ENCODE data around the gene COL6A1. TPM values are rescaled to one million over a fixed set of nuclear protein-coding genes. Genes with fewer than 3 reads are reported as not detected.

COL6A1 gene
- total RNA-seq, 1 experiment from 2014 or later: 221 TPM

DNA sequence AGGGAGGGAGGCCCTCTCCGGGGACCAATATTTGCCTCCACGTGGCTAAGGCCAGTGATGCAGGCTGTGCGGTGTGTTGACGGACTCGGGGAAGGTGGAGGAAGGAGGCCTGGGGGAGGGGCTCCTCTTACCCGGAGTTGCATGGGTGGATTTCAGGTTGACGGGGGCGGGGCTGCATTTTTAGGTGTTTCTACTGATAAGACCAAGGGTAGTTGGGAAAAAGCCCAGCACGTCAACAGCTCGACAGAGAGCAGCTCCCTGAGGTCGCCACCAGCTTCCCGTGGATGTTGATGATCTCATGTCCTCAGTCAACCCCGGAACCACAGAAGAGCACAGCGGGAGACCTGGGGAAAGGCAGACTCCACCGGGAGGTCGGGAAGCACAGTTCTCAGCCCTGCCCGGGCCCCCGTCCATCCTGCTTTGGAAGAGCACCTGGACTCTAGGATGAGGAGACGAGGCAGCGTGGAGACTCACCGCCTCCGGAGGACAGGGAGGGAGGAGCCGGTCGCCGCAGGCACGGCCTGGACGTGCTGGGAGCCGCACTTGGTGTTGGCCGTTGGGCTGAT lies 32.9 kb upstream of the COL6A1 start (continued):
- TF ChIP-seq, protein P1, sequence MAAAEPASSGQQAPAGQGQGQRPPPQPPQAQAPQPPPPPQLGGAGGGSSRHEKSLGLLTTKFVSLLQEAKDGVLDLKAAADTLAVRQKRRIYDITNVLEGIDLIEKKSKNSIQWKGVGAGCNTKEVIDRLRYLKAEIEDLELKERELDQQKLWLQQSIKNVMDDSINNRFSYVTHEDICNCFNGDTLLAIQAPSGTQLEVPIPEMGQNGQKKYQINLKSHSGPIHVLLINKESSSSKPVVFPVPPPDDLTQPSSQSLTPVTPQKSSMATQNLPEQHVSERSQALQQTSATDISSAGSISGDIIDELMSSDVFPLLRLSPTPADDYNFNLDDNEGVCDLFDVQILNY (CRISPR knock-in tag; IDR thresholded peaks at IDR 0.05): no peak
- TF ChIP-seq, protein P2, sequence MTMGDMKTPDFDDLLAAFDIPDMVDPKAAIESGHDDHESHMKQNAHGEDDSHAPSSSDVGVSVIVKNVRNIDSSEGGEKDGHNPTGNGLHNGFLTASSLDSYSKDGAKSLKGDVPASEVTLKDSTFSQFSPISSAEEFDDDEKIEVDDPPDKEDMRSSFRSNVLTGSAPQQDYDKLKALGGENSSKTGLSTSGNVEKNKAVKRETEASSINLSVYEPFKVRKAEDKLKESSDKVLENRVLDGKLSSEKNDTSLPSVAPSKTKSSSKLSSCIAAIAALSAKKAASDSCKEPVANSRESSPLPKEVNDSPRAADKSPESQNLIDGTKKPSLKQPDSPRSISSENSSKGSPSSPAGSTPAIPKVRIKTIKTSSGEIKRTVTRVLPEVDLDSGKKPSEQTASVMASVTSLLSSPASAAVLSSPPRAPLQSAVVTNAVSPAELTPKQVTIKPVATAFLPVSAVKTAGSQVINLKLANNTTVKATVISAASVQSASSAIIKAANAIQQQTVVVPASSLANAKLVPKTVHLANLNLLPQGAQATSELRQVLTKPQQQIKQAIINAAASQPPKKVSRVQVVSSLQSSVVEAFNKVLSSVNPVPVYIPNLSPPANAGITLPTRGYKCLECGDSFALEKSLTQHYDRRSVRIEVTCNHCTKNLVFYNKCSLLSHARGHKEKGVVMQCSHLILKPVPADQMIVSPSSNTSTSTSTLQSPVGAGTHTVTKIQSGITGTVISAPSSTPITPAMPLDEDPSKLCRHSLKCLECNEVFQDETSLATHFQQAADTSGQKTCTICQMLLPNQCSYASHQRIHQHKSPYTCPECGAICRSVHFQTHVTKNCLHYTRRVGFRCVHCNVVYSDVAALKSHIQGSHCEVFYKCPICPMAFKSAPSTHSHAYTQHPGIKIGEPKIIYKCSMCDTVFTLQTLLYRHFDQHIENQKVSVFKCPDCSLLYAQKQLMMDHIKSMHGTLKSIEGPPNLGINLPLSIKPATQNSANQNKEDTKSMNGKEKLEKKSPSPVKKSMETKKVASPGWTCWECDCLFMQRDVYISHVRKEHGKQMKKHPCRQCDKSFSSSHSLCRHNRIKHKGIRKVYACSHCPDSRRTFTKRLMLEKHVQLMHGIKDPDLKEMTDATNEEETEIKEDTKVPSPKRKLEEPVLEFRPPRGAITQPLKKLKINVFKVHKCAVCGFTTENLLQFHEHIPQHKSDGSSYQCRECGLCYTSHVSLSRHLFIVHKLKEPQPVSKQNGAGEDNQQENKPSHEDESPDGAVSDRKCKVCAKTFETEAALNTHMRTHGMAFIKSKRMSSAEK (CRISPR knock-in tag; IDR thresholded peaks at IDR 0.05; ENCODE audit: borderline replicate concordance): no peak
- TF ChIP-seq, protein P3, sequence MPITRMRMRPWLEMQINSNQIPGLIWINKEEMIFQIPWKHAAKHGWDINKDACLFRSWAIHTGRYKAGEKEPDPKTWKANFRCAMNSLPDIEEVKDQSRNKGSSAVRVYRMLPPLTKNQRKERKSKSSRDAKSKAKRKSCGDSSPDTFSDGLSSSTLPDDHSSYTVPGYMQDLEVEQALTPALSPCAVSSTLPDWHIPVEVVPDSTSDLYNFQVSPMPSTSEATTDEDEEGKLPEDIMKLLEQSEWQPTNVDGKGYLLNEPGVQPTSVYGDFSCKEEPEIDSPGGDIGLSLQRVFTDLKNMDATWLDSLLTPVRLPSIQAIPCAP (CRISPR knock-in tag; IDR thresholded peaks at IDR 0.05): no peak
- TF ChIP-seq FOXK1 (CRISPR knock-in tag; IDR thresholded peaks at IDR 0.05) (no peak), PRRX2 (CRISPR knock-in tag; IDR thresholded peaks at IDR 0.05) (no peak), NFYB (CRISPR knock-in tag; conservative IDR thresholded peaks at IDR 0.05; ENCODE audit: low read depth) (no peak), RELA (CRISPR knock-in tag; IDR thresholded peaks at IDR 0.05; ENCODE audit: borderline replicate concordance) (no peak)
- TF ChIP-seq, protein P4, sequence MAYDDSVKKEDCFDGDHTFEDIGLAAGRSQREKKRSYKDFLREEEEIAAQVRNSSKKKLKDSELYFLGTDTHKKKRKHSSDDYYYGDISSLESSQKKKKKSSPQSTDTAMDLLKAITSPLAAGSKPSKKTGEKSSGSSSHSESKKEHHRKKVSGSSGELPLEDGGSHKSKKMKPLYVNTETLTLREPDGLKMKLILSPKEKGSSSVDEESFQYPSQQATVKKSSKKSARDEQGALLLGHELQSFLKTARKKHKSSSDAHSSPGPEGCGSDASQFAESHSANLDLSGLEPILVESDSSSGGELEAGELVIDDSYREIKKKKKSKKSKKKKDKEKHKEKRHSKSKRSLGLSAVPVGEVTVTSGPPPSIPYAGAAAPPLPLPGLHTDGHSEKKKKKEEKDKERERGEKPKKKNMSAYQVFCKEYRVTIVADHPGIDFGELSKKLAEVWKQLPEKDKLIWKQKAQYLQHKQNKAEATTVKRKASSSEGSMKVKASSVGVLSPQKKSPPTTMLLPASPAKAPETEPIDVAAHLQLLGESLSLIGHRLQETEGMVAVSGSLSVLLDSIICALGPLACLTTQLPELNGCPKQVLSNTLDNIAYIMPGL (CRISPR knock-in tag; IDR thresholded peaks at IDR 0.05): no peak
- TF ChIP-seq, protein P5, sequence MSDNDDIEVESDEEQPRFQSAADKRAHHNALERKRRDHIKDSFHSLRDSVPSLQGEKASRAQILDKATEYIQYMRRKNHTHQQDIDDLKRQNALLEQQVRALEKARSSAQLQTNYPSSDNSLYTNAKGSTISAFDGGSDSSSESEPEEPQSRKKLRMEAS (CRISPR knock-in tag; IDR thresholded peaks at IDR 0.05): no peak

DNA sequence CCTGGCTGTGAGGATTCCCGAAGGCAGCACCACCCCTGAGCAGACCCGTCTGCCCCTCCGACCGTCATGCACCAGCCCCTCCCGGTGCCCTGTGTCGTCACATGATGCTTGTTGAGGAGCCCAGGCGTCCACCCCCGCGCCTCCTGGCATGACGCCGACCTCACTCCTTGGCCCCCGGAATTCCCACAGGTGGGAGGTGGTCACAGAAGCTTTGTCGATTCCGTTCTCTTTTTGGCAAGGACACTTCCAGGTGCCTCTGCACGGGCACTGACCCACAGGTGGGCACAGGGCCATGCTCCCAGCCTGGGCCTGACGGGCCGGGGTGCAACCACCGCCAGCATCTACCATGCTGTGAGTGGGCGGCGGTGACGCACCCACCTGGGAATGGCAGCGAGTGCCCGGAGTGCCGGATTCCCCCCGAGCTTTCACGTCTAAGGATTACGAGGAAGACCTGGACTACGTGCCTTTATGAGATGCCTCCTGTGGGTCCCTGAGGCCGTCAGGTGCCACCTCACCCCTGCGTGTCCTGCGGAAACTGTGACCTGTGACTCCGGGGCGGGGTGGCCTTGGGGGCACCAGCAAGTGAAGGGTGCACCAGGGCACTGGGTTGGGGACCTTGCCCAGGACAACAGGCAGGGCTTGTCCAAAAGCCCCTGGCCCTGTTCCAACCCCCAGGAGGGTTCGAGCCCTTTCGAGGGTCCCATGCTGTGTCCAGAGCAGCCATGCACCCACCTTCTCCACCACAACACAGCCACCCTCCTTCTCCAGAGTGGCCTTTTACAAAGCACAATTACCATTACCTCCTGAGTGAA lies 31.4 kb upstream of the COL6A1 start:
- peaks cover 14% of the 10 kb centered on the region for H3K4me1 Mint-ChIP-seq
- ChIA-PET CTCF (interaction anchor here (1.0 to 2.9 kb wide), 2 partner anchors 22 to 24 kb away, joined by 4 to 15 read pairs; no protein-coding TSS in a partner anchor), POLR2A (interaction anchor here (1.0 kb wide), 1 partner anchor 663 kb away, joined by 4 read pairs; the partner anchor contains the start of gene POFUT2)
- DNase-seq (ENCODE audit: low spot score) (no peak), ATAC-seq (no peak)
- no peaks in the 10 kb centered on the region for H3K36me3 Mint-ChIP-seq
- no peak overlapping the region for H3K27ac Mint-ChIP-seq
- H3K27me3 Mint-ChIP-seq (ENCODE audit: low read depth): peaks cover 4% of the 10 kb centered on the region
- peaks cover 7% of the 10 kb centered on the region for H3K9me3 Mint-ChIP-seq
- H3K4me3 Mint-ChIP-seq: no peak overlapping the region
- TF ChIP-seq, protein P6, sequence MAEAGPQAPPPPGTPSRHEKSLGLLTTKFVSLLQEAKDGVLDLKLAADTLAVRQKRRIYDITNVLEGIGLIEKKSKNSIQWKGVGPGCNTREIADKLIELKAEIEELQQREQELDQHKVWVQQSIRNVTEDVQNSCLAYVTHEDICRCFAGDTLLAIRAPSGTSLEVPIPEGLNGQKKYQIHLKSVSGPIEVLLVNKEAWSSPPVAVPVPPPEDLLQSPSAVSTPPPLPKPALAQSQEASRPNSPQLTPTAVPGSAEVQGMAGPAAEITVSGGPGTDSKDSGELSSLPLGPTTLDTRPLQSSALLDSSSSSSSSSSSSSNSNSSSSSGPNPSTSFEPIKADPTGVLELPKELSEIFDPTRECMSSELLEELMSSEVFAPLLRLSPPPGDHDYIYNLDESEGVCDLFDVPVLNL (CRISPR knock-in tag; IDR thresholded peaks at IDR 0.05; ENCODE audit: borderline replicate concordance, low read depth): no peak
- TF ChIP-seq, protein P3 (CRISPR knock-in tag; IDR thresholded peaks at IDR 0.05): no peak
- TF ChIP-seq, protein P7, sequence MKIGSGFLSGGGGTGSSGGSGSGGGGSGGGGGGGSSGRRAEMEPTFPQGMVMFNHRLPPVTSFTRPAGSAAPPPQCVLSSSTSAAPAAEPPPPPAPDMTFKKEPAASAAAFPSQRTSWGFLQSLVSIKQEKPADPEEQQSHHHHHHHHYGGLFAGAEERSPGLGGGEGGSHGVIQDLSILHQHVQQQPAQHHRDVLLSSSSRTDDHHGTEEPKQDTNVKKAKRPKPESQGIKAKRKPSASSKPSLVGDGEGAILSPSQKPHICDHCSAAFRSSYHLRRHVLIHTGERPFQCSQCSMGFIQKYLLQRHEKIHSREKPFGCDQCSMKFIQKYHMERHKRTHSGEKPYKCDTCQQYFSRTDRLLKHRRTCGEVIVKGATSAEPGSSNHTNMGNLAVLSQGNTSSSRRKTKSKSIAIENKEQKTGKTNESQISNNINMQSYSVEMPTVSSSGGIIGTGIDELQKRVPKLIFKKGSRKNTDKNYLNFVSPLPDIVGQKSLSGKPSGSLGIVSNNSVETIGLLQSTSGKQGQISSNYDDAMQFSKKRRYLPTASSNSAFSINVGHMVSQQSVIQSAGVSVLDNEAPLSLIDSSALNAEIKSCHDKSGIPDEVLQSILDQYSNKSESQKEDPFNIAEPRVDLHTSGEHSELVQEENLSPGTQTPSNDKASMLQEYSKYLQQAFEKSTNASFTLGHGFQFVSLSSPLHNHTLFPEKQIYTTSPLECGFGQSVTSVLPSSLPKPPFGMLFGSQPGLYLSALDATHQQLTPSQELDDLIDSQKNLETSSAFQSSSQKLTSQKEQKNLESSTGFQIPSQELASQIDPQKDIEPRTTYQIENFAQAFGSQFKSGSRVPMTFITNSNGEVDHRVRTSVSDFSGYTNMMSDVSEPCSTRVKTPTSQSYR (CRISPR knock-in tag; IDR thresholded peaks at IDR 0.05): no peak
- TF ChIP-seq ATF1 (CRISPR knock-in tag; IDR thresholded peaks at IDR 0.05): no peak
- TF ChIP-seq, protein P8, sequence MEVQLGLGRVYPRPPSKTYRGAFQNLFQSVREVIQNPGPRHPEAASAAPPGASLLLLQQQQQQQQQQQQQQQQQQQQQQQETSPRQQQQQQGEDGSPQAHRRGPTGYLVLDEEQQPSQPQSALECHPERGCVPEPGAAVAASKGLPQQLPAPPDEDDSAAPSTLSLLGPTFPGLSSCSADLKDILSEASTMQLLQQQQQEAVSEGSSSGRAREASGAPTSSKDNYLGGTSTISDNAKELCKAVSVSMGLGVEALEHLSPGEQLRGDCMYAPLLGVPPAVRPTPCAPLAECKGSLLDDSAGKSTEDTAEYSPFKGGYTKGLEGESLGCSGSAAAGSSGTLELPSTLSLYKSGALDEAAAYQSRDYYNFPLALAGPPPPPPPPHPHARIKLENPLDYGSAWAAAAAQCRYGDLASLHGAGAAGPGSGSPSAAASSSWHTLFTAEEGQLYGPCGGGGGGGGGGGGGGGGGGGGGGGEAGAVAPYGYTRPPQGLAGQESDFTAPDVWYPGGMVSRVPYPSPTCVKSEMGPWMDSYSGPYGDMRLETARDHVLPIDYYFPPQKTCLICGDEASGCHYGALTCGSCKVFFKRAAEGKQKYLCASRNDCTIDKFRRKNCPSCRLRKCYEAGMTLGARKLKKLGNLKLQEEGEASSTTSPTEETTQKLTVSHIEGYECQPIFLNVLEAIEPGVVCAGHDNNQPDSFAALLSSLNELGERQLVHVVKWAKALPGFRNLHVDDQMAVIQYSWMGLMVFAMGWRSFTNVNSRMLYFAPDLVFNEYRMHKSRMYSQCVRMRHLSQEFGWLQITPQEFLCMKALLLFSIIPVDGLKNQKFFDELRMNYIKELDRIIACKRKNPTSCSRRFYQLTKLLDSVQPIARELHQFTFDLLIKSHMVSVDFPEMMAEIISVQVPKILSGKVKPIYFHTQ (CRISPR knock-in tag; IDR thresholded peaks at IDR 0.05): no peak
- no peak for TF ChIP-seq ZNF138 (CRISPR knock-in tag; conservative IDR thresholded peaks at IDR 0.05)
- TF ChIP-seq TEAD1 (CRISPR knock-in tag; IDR thresholded peaks at IDR 0.05): no peak
